Measurements from ENCODE around the gene GPC3.

GRCh38 chrX:133968109-133968508 is 17.3 kb downstream of the GPC3 start:
- TF ChIP-seq EZH2phosphoT487 (IDR thresholded peaks at IDR 0.05; ENCODE audit: unreplicated experiment) (no peak), CTCF (conservative IDR thresholded peaks at IDR 0.05; ENCODE audit: low read depth in 2 of 2) (no peak), EZH2 (IDR thresholded peaks at IDR 0.05; ENCODE audit: low read depth, unreplicated experiment) (no peak), POLR2AphosphoS5 (IDR thresholded peaks at IDR 0.05; ENCODE audit: low read depth) (no peak), REST (IDR thresholded peaks at IDR 0.05; ENCODE audit: unreplicated experiment) (no peak), NANOG (IDR thresholded peaks at IDR 0.05; ENCODE audit: borderline replicate concordance) (no peak)

Measured in GM23338 (cell line).